Neural cell (in vitro differentiated cells): ENCODE data around the gene CSK.

ENCODE experiments used
- EZH2 ChIP-seq: fragments of 200-600, 300-800 bp; shearing (Covaris generic), sonication (generic); IDR thresholded peaks from 2 replicates; pipeline ENCODE4 v1.6.1; 2014; ENCODE audit warnings: antibody characterized with exemption, low read length, borderline replicate concordance, mild to moderate bottlenecking; ENCODE audit not compliant: insufficient read depth, poor library complexity, severe bottlenecking
- MXI1 ChIP-seq: fragments of 450-650 bp; conservative IDR thresholded peaks from 2 replicates; pipeline ENCODE4 v1.6.1; 2014; ENCODE audit warnings: antibody characterized with exemption, mild to moderate bottlenecking; ENCODE audit not compliant: poor library complexity, severe bottlenecking
- POLR2AphosphoS5 ChIP-seq: IDR thresholded peaks from 2 replicates; pipeline ENCODE4 v1.6.1; 2012
- RAD21 ChIP-seq: fragments of 450-650 bp; conservative IDR thresholded peaks from 2 replicates; pipeline ENCODE4 v1.6.1; 2014; ENCODE audit warnings: antibody characterized with exemption, mild to moderate bottlenecking, moderate library complexity
- TF ChIP-seq, protein P1 (sequence below): fragments of 450-650 bp; IDR thresholded peaks from 2 replicates; pipeline ENCODE4 v1.5.1; 2014; ENCODE audit warnings: antibody characterized with exemption, mild to moderate bottlenecking, moderate library complexity; ENCODE audit not compliant: poor library complexity, severe bottlenecking

DNA sequence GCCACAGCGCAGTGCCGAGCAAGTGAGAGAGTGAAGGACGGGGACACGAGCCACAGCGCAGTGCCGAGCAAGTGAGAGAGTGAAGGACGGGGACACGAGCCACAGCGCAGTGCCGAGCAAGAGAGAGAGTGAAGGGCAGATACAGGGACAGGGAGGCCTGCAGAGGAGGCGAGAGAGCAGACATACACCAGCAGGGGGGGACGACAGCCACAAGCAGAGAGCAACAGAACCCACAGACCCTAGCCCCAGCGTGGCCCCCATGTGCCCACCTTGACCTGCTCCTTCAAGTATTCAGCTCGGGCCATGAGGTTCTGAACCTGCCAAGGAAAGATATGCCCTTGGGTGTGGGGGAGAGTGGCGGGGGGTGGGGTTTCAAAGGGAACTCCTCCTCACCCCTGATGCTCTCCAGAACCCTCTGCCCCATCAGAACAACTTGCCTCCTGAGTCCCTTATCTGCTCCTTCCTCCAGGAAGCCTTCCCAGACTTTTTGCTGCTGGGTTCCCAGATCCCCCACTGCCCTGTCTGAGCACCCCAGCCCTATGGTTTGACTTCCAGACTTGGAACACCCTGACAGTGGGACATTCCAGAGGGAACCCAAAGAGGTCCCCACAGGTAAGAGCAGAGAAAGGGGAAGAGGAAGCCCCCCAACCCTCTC lies 55.7 kb downstream of the CSK start:
- no peak for TF ChIP-seq EZH2
- TF ChIP-seq, protein P1, sequence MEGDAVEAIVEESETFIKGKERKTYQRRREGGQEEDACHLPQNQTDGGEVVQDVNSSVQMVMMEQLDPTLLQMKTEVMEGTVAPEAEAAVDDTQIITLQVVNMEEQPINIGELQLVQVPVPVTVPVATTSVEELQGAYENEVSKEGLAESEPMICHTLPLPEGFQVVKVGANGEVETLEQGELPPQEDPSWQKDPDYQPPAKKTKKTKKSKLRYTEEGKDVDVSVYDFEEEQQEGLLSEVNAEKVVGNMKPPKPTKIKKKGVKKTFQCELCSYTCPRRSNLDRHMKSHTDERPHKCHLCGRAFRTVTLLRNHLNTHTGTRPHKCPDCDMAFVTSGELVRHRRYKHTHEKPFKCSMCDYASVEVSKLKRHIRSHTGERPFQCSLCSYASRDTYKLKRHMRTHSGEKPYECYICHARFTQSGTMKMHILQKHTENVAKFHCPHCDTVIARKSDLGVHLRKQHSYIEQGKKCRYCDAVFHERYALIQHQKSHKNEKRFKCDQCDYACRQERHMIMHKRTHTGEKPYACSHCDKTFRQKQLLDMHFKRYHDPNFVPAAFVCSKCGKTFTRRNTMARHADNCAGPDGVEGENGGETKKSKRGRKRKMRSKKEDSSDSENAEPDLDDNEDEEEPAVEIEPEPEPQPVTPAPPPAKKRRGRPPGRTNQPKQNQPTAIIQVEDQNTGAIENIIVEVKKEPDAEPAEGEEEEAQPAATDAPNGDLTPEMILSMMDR: no peak
- no peak for TF ChIP-seq MXI1
- no peak for TF ChIP-seq RAD21
- TF ChIP-seq POLR2AphosphoS5: no peak
